Stimulated activated CD4-positive, alpha-beta T cell treated with anti-CD3 and anti-CD28 coated beads, TNF-alpha, amount 100 ng/mL, for 48 hours (primary cell): ENCODE data around the gene IL22RA1.

Source experiments
- DNase-seq, 3 donors: peaks; one replicate each; pipeline ENCODE4 v3.0.0-alpha.2; 2020; ENCODE audit warnings: low read depth in 3 of 3

The IL22RA1 gene

GRCh38 chr1:24111996-24112779, 30.8 kb downstream of the IL22RA1 start, which contains the start of gene MYOM3:
Gene MYOM3 (minus strand): TSS chr1:24112135. CDS start chr1:24108636, 3,499 bp downstream.
- peak; percentile 31 to 46 (median 33) for DNase-seq

DNA sequence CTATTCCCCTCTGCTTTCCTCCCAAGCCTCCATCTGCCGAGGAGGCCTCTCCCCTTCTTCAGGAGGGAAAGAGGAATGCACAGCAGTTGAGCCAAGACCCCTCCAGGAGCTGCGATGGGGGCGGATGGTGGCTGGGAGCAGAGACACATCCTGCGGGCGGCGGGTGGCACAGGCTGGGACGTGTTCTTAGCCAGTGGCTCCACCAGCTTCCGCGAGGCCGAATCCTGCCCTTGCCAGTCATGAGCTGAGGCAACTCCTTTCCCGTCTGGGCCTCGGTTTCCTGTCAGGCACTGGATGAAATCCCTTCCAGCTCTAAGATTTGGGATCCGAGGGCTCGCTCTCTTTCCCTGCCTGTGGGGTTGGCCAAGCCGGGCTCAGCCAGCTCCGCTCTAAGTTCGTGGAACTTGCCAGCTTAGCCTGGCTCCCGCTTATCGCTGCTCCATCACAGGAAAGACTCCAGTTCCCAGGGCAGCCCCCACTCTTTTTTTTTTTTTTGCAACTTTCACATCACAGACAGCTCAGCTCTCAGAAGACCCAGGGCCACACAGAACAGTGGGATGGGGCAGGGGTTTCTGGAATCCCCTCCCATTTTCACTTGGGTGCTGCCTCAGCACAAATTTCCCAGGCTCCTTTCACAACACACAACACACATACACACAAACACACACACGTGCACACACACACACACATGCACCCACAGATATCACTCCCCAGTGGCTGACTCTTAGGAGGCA, 31.5 kb downstream of the IL22RA1 start:
- DNase-seq, result no peak

DNA sequence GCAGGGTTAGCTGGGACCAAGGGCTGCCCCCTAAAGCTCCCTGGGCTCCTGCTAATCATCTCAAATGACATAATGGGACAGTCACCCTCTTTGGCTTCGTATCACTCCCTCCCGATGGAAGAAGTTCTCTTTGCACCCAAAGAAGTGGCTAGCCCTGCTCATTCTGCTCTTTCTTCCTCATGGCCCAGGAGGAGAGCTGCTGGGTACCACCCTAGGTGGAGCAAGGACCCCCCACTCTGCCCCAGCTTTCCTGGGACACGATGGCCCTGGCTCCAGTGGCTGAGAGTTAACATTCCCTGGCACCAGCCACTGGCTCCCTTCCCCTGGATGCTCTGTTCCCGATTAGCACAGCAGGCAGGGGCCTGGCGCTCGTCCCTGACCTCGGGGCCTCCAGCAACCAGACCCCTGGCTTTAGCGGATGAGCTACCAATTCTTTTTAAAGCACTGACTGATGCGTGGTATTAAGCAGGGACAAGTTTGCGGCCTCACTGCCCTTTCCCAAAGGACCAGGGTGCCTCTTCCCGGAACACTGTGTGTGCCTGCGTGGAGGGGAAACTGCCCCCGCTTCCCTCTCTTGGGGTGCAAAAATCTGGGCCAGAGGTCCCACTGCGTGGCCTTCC, 32.2 kb downstream of the IL22RA1 start:
- DNase-seq, result no peak

DNA sequence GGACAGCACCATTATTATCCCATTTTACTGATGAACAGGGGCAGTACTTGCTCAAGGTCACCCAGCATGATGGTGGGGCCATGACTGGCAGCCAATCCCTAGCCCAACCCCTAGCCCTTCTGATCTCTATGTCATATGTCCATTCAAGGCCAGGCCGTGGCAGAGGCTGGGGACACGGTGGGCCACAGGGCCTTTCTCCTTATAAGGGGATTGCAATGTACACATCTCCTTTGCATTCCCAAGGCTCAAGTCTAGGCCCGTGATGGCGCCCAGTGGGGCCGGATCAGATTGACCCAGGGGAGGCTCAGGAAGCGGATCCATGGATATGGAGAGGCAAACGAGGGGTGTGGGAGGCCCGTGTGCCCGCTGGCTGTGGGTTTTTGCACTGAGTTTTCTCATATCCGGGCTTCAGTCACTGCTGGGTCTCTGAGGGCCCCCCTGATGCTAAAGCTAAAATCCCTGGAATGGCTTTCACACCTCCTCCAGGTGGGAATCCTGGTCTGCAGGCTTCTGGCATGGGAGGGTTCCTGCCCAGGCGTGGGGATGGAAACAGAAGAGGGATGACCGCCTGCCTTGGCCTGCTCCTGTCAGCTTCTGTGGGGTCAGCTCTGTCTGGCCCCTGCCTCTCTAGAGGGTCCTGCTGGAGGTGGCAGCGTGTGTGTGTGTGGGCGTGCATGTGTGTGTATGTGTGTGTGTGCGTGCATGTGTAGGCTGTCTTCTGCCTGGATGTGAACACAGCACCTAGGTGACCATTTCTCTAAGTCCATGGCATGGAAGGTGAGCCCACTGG, 33.1 kb downstream of the IL22RA1 start:
- DNase-seq, result no peak

DNA sequence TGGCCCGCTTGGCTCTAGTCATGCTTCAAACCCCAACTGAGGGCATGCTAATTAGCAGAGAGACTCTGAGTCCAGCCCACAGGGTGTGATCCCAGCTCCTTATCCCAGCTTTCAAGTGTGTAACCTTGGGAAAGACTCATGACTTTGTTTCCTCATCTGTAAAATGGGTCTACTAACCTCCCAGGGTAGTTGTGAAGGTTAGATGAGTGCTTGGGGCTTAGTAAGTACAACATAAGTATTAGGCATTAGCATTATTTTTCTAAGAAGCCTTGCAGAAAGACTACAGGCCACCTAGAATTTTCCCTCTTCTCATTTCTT, 33.8 kb downstream of the IL22RA1 start:
- no peak for DNase-seq

- DNase-seq, result no peak
Observed at GRCh38 chr1:24108334-24109165, 34.4 kb downstream of the IL22RA1 start.

- DNase-seq, result no peak
Observed at GRCh38 chr1:24107462-24108138, 35.3 kb downstream of the IL22RA1 start.

GRCh38 chr1:24105368-24106160, 37.4 kb downstream of the IL22RA1 start:
- no peak for DNase-seq

- no peak for DNase-seq
Observed at GRCh38 chr1:24104854-24105253, 38.1 kb downstream of the IL22RA1 start.

- no peak for DNase-seq
Observed at GRCh38 chr1:24103879-24104278, 39.1 kb downstream of the IL22RA1 start.

DNA sequence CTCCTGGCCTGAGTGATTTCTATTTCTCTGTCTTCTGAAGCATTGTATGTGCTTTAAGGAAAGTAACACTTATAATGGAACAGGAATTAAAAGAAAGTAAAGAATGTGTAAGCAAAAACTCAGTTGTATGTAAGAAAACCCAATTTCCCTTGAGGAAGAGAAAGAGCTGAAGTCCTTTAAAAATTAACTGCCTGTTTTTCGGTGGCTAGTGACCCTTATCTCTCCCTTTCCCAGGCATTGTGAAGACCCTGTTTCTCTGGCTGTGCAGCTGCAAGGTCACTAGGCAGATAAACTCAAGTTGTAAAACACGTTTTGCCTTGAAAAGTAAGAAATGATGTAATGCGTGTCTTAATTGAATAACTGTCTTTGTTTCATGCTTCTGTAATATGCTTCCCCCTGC, 39.5 kb downstream of the IL22RA1 start:
- DNase-seq, result no peak

DNA sequence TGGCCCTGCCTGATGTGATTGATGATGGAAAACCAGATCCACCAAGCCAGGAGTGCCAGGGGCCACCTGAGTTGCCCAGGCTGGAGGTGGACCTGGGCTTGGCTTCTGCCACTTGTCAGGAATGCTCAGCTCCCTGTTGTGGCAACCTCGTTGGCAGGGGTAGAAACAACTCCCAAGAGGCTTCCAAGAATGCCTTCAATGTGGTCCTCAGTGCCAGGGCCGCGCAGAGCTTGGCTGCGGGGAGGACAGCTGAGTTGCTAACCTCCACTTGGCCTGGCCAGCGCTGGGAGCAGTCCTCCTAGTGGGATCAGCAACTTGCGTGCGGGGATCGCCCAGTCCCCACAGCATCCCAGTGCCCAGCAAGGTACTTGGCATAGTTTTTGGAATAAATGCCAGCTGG, 40.0 kb downstream of the IL22RA1 start:
- DNase-seq, result no peak

DNA sequence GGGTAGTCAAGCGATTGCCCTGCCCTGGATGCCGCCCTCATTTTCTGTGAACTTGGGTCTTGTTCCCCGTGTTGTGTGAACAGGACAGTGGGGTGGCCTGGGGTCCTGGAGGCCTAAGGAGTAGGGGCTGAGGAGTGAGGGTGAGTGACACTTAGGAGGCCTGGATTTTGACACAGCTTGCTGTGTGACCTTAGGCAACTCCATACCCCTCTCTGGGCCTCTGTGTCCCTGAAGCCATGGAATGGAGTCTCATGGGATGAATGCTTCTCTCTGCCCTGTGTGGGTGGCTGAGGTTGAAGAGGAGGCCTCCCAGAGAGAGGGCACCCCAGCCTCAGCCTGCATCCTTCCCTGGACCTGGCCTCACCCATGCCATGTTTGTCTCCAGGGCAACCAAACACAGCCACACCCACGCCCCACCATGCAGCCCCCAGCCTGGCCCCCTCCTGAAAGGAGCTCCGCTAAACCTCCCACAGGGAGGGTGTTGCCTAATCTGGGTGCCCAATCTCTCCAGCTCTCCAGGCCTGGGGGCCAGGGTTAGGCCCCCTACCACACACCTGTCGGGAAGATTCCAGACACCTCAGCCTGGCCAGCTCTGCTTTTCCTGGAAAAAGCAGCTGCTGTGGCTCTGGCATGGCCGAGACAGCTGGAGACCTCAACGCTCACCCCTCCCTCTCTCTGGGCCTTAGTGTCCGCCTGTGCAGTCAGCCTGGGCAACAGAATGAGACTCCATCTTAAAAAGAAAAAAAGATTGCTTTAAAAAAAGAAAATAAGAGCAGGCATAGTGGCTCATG, 40.9 kb downstream of the IL22RA1 start:
- no peak for DNase-seq

- DNase-seq, result no peak
Observed at GRCh38 chr1:24100945-24101737, 41.8 kb downstream of the IL22RA1 start.

DNA sequence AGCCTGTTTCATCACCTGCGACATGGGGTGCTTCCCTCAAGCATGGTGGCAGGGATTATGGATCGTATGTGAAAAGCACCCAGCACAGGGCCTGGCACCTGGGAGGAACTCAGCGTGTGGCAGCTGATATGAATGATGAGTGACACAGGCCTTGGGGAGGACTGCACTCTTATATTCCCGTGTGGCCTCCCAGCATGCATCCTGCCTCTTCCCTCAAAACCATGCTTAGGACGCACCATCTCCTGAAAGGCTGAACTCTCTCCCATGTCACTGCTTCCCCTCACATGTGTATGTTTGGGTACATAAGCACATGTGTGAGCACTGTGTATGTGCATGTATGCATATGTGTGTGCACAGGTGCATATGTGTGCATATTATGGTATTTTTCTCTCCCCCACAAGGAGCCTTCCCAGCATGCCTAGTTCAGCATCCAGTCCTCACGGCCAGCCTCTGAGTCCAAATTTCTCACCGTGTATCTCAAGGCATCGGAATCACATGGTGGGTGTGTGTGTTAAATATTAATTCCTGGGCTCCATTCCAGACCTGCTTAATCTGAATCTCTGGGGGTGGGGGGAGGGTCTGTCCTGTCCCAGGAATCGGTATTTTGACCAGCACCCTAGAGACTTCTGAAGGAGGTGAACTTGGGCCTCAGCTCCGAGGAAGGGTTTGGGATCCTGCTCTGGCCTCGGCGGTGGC, 43.8 kb downstream of the IL22RA1 start:
- DNase-seq, result no peak

- no peak for DNase-seq
Observed at GRCh38 chr1:24098102-24098501, 44.8 kb downstream of the IL22RA1 start.

- no peak for DNase-seq
Observed at GRCh38 chr1:24097663-24098062, 45.3 kb downstream of the IL22RA1 start.

GRCh38 chr1:24096739-24097103, 46.2 kb downstream of the IL22RA1 start:
- no peak for DNase-seq
